Cerebellar nuclear complex (tissue), 1 donor: ENCODE data around the gene PPM1M.
A peak's percentile ranks its signal among the peaks of the same experiment; 100 is the strongest.
"Not testable (repeated sequence)": the region's sequence is repeated elsewhere in the genome, so short reads cannot be mapped to it uniquely, and the experiment has no call there.

Experiments used
- DNase-seq, 2 experiments: peaks; one replicate each; lab custom pipeline; 2025; lab: John Stamatoyannopoulos, UW

Gene PPM1M

DNA sequence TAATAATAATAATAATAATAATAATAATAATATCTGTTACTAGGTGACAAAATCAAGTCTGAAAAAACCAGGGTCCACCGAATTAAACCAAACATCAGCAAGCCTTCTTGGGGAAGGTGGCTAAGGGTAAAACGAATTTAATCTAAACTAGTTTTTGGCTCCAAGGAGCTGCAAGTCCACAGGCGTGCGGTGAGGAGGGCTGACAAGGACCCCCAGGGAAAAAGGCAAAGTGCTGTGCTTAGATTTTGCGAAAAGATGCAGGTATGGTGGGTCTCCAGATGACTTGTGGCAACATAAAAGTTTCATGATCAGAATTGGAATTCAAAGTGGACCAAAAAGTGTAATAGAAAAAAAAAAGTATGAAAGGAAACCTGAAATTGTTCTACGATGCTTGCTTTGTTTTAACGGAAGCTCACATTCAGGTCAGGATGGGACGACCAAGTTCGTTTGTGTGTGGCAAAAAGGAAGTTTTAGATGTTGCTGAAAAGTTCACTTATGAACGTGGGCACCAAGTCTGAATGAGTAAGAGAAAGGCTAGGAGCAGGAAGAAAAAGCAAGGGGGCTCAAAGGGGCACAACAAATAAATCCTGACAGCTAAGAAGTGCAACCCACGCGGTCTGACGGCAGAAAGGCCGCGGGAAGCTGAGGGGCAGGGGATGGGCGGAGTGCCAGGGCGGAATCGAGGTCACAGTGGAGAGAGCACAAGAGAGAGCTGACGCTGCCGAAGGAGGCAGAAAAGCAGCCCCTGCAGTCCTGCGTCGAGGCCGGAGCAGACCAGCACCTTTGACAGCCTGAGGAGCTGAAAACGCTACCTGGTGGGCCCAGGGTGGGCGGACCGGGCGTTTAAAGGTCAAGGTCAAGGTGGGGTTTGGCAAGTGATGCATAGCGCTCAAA, 31.8 kb downstream of the PPM1M start:
- DNase-seq = no peak

- DNase-seq = no peak
These were observed 32.5 kb downstream of the PPM1M start for GRCh38 chr3:52277972-52278509.

- DNase-seq = peak; percentile 50 to 77
These were observed 33.0 kb downstream of the PPM1M start, which contains the start of gene WDR82 for GRCh38 chr3:52278510-52279069. TSS of gene WDR82 (minus strand) at chr3:52278649. CDS start at chr3:52278361, 288 bp downstream.

DNA sequence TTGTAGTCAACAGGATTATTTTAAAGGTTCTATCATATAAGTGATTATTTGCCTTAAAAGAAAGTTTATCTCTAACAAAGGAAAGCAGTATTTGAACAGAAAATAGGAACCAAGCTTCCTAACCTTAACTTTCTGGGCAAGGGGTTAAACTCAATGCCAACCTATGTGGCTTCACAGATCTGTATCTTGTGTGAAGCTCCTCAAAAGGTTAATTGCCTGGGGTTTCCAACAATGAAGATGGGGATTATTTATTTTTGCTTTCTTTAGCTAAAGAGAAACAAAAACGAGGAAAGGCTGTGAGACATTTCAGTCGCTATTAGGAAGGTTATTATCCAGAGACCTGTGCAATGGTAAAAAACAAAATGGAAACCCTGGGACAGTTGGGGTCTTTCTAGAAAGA, 34.0 kb downstream of the PPM1M start:
- no peak for DNase-seq

GRCh38 chr3:52280050-52280461, 34.5 kb downstream of the PPM1M start:
- no peak for DNase-seq

DNA sequence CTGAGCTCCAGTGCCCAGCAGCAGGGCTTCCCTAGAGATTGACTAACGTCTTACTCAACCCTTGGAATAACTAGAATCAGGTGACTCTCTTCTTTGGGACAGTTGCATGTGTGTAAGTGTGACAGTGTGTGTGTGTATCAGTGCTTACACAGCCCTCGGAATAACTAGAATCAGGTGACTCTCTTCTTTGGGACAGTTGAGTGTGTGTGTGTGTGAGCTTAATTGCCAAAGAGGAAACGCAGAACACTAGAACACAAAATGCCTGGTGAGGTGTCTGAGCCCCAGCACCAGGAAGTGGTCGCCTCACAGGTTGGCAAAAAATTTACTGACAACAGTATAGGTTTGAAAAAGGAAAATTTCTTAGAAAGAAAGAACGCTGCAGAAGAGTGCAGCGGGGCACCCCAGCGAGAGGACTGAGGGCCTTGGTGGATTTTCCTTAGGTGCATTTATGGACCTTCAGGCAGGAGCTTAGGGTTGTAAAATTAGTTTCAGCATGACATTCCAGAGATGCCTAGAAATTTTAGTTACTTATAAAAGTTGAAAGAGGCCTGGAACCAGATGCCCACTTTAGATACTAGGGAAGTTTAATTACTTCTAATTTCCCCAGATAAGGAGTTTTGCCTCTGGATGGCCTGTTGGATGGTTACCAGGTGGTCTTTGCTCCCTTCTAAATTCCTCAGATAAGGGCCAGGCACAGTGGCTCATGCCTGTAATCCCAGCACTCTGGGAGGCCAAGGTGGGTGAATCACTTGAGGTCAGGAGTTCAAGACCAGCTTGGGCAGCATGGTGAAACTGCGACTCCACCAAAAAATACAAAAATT, 36.6 kb downstream of the PPM1M start:
- DNase-seq = no peak

DNA sequence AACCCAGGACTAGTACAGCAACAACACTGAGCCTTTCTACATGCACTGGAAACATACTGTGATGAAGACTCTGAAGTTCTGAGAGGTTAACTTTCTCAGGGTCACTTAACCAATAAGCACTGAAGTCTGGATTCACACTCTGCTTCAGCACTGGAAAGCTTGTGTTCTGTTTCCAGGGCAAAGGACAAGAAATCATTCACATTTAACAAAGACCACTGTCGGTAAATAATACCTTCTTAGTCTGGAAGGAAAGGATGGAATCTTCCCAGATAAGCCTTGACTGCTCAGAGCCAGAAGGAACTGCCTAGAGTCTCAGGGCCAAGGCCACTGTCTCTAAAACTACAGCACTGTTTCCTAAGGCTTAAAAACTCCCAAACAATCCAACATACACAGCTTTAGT, 37.7 kb downstream of the PPM1M start:
- no peak for DNase-seq

DNA sequence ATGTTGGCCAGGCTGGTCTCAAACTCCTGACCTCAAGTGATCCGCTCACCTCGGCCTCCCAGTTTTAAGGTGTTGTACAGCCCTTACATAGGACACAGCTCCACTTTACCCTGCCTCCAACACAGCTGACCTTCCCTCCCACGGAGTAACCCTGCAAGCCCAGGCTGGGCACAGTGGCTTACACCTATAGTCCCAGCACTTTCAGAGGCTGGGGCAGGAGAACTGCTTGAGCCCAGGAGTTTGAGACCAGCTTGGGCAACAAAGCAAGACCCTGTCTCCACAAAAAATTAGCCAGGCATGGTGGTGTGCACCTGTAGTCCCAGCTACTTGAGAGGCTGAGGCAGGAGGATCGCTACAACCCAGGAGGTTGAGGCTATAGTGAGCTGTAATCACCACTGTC, 38.5 kb downstream of the PPM1M start:
- not testable (repeated sequence) for DNase-seq

GRCh38 chr3:52286777-52287110, 41.2 kb downstream of the PPM1M start:
- no peak for DNase-seq

DNA sequence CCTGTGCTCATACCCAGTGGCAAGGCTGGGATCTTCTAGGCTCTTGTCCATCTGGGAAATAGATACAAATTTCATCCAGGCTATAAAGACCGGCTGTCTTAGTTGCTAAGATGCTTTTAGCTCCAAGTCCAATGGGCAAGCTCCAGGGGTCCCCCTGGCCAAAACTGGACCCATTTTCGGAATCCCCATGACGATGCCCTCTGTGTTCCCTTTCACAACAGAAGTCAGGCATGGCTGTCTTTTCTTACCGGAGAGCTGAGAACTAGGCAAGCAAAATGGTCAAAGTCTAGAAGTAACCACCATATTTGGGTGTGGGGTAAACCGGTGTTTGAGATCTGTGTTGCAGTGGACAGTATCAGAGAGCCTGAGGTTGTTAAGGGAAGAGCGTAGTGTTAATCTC, 43.1 kb downstream of the PPM1M start:
- no peak for DNase-seq

- DNase-seq = no peak
These were observed 43.8 kb downstream of the PPM1M start for GRCh38 chr3:52289338-52289746.

DNA sequence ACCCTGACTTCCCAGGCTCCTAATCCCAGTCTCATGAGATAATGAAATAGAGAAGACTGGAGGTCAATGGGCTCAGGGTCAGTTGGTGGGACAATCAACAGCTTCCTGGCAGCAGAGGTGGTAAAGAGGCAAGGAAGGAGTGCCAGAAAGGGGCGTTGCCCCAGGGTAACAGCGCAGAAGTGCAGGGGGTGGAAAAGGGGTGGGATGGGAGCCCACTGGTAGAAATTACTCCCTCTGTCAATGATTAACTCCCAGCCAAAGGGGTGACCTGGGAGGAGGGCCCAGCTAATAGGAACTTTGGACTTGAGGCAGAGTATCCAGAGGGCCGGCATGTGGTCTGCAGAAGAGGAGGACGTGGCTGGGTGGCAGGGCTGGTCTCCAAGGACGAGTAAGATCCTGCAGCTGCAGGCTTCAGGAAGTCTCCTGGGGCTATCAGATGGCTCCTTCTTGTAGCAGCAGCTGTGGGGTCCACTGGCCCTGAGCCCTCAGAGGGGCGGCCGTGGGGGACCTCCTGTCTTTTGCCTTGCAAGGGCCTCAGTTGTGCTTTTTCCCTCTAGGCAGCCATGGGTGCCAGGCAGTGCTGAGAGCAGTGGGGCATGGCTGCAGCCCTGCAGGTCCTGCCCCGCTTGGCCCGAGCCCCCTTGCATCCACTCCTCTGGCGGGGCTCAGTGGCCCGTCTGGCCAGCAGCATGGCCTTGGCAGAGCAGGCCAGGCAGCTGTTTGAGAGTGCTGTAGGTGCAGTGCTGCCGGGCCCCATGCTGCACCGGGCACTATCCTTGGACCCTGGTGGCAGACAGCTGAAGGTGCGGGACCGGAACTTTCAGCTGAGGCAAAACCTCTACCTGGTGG, 44.4 kb downstream of the PPM1M start:
- DNase-seq = no peak

- DNase-seq = no peak
These were observed 45.3 kb downstream of the PPM1M start for GRCh38 chr3:52290596-52291507.

DNA sequence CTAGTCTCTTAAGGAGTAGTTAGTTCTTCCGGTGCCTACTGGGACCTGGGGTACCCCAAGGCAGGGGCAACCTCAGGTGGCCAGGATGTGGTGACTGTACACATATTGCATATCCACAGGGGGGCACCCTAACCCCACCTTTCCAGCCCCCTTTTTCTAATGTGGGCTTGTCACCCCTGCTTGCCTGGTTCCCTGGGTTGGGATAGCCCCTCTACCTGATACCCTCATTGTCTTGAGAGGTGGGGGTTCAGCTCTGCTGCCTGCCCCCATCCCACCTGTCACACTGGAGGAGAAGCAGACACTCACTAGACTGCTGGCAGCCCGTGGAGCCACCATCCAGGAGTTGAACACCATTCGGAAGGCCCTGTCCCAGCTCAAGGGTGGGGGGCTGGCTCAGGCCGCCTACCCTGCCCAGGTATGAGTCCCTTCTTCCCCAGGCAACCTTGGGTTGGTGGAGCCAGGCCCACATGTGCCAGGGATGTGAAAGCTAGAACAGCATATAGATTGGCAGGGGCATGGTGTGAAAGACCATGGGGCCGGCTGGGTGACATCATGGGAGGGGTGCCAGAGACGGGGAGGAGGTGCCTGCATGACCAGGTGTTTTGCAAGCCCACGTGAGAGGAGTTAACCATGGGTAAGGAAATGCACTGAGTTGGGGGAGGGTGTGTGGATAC, 46.1 kb downstream of the PPM1M start:
- no peak for DNase-seq

DNA sequence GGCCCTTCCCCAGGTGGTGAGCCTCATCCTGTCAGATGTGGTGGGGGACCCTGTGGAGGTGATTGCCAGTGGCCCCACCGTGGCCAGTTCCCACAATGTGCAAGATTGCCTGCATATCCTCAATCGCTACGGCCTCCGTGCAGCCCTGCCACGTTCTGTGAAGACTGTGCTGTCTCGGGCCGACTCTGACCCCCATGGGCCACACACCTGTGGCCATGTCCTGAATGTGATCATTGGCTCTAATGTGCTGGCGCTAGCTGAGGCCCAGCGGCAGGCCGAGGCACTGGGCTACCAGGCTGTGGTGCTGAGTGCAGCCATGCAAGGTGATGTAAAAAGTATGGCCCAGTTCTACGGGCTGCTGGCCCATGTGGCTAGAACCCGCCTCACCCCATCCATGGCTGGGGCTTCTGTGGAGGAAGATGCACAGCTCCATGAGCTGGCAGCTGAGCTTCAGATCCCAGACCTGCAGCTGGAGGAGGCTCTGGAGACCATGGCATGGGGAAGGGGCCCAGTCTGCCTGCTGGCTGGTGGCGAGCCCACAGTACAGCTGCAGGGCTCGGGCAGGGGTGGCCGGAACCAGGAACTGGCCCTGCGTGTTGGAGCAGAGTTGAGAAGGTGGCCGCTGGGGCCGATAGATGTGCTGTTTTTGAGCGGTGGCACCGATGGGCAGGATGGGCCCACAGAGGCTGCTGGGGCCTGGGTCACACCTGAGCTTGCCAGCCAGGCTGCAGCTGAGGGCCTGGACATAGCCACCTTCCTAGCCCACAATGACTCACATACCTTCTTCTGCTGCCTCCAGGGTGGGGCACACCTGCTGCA, 46.9 kb downstream of the PPM1M start:
- DNase-seq = no peak

DNA sequence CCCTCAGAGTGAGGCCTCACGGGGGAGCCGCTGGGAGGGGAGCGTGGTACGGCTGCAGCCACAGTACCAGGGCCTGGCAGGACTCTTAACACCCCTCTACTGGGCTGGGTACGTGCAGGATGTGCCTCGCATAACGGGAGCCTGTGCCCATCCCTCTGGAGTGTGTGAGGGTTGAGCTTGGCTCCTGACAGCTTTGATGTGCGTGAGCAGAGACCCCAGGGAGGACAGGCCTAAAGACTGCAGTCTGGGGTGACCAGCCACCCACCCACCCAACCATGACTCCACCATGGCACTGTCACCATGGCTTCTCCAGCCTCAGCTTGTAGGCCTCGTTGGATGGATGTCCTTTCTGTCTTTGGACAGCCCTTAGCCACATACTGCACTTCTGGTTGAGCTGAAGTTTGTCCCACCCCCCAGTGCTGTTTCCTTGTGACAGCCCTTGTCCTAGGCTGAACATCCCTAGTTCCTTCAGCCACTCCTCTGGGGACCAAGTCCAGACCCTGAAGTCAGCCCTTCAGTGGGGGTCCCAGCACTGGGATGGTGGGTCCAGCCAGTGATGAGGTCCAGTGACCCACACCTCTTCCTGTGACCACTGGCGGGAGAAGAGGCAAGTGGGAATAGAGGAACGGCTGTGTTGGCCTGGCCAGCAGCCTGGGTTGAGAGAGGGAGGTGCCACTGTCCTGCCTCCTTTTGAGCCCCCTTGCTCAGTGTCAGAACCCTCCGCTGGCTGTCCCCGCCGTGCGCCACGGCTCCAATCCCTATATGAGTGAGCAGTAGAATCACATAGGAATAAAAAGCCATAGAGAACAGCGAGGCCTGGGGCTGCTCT, 48.1 kb downstream of the PPM1M start:
- no peak for DNase-seq

DNA sequence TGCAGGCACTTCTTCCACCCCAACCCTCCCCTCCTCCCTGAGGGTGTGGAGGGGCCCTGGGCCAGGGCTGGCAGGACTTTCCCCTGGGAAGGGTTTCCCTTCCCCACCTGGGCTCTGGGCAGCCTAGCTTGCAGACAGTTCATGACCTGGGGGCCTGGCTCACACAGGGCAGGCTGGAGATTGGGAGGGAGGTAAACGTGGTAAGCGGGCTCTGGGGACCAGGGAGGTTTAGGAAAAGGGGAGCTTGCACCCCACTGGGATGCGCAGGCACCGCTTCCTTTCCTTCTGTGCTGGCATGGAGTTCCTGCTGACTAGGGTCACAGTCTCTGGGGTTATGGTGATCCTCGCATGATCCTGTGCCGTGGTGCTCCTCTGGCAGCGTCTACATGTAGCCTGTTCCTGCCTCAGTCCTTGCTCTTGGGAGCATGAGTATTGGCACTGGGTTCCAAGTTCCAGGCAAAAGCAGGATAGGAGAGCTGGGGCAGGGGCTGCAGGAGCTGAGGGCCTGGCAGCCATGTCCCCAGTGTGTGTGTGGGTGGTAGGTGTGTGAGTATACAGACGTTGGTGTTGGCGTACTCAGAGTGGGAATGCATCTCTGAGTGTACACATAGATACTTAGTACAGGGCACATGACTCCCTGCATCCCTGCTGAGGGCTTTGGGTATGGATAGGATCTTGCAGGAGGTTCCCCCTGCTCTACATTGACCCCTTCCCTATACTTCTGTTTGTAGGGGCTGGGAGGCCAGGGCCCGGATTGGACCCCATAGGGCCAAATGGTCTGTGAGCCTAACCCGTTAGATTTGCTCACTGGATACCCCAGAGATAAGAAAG, 49.0 kb downstream of the PPM1M start:
- no peak for DNase-seq
